ENCODE results near the gene SNF8.

Gene SNF8

GRCh38 chr17:48973806-48974205 is 29.2 kb upstream of the SNF8 start:
- no peak for TF ChIP-seq FOXP2 (optimal IDR thresholded peaks at IDR 0.05; ENCODE audit: borderline replicate concordance, extremely low read depth, extremely low read length, insufficient read depth)
- no peak for TF ChIP-seq POLR2AphosphoS5 (IDR thresholded peaks at IDR 0.05; ENCODE audit: low read depth, low read length)
- TF ChIP-seq TAF1 (IDR thresholded peaks at IDR 0.05; ENCODE audit: borderline replicate concordance, insufficient read depth, low read length), result no peak
- TF ChIP-seq SIN3A (IDR thresholded peaks at IDR 0.05; ENCODE audit: borderline replicate concordance, insufficient read depth, low read length), result no peak
- TF ChIP-seq REST (IDR thresholded peaks at IDR 0.05; ENCODE audit: insufficient read depth in 1 of 2, low read depth in 2 of 2, low read length in 2 of 2), result no peak

GRCh38 chr17:48972749-48973097 is 28.1 kb upstream of the SNF8 start:
- TF ChIP-seq POLR2AphosphoS5 (IDR thresholded peaks at IDR 0.05; ENCODE audit: low read depth, low read length) (no peak), FOXP2 (optimal IDR thresholded peaks at IDR 0.05; ENCODE audit: borderline replicate concordance, extremely low read depth, extremely low read length, insufficient read depth) (no peak), TAF1 (IDR thresholded peaks at IDR 0.05; ENCODE audit: borderline replicate concordance, insufficient read depth, low read length) (no peak), REST (IDR thresholded peaks at IDR 0.05; ENCODE audit: insufficient read depth in 1 of 2, low read depth in 2 of 2, low read length in 2 of 2) (no peak), SIN3A (IDR thresholded peaks at IDR 0.05; ENCODE audit: borderline replicate concordance, insufficient read depth, low read length) (no peak)

- TF ChIP-seq POLR2AphosphoS5 (IDR thresholded peaks at IDR 0.05; ENCODE audit: low read depth, low read length) (no peak), FOXP2 (optimal IDR thresholded peaks at IDR 0.05; ENCODE audit: borderline replicate concordance, extremely low read depth, extremely low read length, insufficient read depth) (no peak), REST (IDR thresholded peaks at IDR 0.05; ENCODE audit: insufficient read depth in 1 of 2, low read depth in 2 of 2, low read length in 2 of 2) (no peak), SIN3A (IDR thresholded peaks at IDR 0.05; ENCODE audit: borderline replicate concordance, insufficient read depth, low read length) (no peak)
These were observed 26.4 kb upstream of the SNF8 start for GRCh38 chr17:48970865-48971687.

GRCh38 chr17:48970224-48970623 is 25.6 kb upstream of the SNF8 start:
- TF ChIP-seq FOXP2 (optimal IDR thresholded peaks at IDR 0.05; ENCODE audit: borderline replicate concordance, extremely low read depth, extremely low read length, insufficient read depth), result no peak
- no peak for TF ChIP-seq TAF1 (IDR thresholded peaks at IDR 0.05; ENCODE audit: borderline replicate concordance, insufficient read depth, low read length)
- no peak for TF ChIP-seq POLR2AphosphoS5 (IDR thresholded peaks at IDR 0.05; ENCODE audit: low read depth, low read length)
- no peak for TF ChIP-seq REST (IDR thresholded peaks at IDR 0.05; ENCODE audit: insufficient read depth in 1 of 2, low read depth in 2 of 2, low read length in 2 of 2)
- no peak for TF ChIP-seq SIN3A (IDR thresholded peaks at IDR 0.05; ENCODE audit: borderline replicate concordance, insufficient read depth, low read length)
